T-cell (primary cell): ENCODE measurements around the gene RTN1. TPM values are rescaled to one million over a fixed set of nuclear protein-coding genes. Genes with fewer than 3 reads are reported as not detected.

Experiments
- ATAC-seq, 4 experiments: fragments of 200-7000 bp in 3 of 4; fragments of 150-1000 bp in 1 of 4; cut with Tn5 transposase; replicated peaks in 1 of 4; 1 replicate in 3 of 4; 2 replicates in 1 of 4; pipeline ENCODE4 v1.10.0; 2021; ENCODE audit warnings: moderate library complexity in 3 of 4, mild to moderate bottlenecking in 2 of 4, moderate number of reproducible peaks in 1 of 4
- CTCF ChIA-PET, 2 donors: fragments of 300-600 bp; sonication (Branson Sonifier 250); formaldehyde crosslinking; loops; one replicate each; lab custom pipeline; 2022; ENCODE audit warnings: antibody characterized with exemption in 2 of 2; lab: Charles Lee
- POLR2A ChIA-PET, 2 donors: fragments of 300-600 bp; sonication (Branson Sonifier 250); formaldehyde crosslinking; loops; one replicate each; lab custom pipeline; 2022; ENCODE audit warnings: antibody characterized with exemption in 2 of 2; lab: Charles Lee
- DNase-seq, 35 experiments: peaks; one replicate each; pipeline versions ENCODE4 v3.0.0 to v3.0.0-alpha.2; 2013 to 2023
- H3K27ac ChIP-seq: one replicate; pipeline ENCODE4 v1.5.1; 2013; ENCODE audit warnings: low read length
- H3K27me3 ChIP-seq, 2 experiments: replicated peaks in 1 of 2; 1 replicate in 1 of 2; 2 replicates in 1 of 2; pipeline versions ENCODE4 v1.6.1 to v1.7.0; 2013; ENCODE audit warnings: low read length in 1 of 2, mixed read lengths in 1 of 2; ENCODE audit not compliant: control insufficient read depth in 2 of 2, insufficient read depth in 2 of 2; ENCODE audit errors: extremely low read depth in 1 of 2
- H3K36me3 ChIP-seq, 2 donors: 1 replicate in 1 of 2; 2 replicates in 1 of 2; pipeline versions ENCODE4 v1.6.1 to v1.7.0; 2013; ENCODE audit warnings: low read length in 1 of 2; ENCODE audit not compliant: control insufficient read depth in 2 of 2, insufficient read depth in 1 of 2; ENCODE audit errors: extremely low read depth in 1 of 2
- H3K4me1 ChIP-seq, 2 experiments: 1 replicate in 1 of 2; 2 replicates in 1 of 2; pipeline versions ENCODE4 v1.6.1 to v1.7.0; 2013; ENCODE audit warnings: low read length in 2 of 2, mixed read lengths in 1 of 2; ENCODE audit not compliant: insufficient read depth in 2 of 2, control insufficient read depth in 1 of 2; ENCODE audit errors: extremely low read depth in 1 of 2
- H3K4me3 ChIP-seq, 2 donors: 1 replicate in 1 of 2; 2 replicates in 1 of 2; pipeline versions ENCODE4 v1.5.1 to v1.7.0; 2013; ENCODE audit warnings: mild to moderate bottlenecking in 2 of 2, low read length in 1 of 2, moderate library complexity in 1 of 2; ENCODE audit not compliant: control insufficient read depth in 1 of 2; ENCODE audit errors: extremely low read depth in 1 of 2
- H3K9me3 ChIP-seq: 2 replicates; pipeline ENCODE4 v1.7.0; 2013
- H3K27ac Mint-ChIP-seq, 2 donors: one replicate each; pipeline ENCODE4 v1.8.0; 2020 to 2021; ENCODE audit warnings: mild to moderate bottlenecking in 2 of 2, mixed read lengths in 2 of 2
- H3K27me3 Mint-ChIP-seq, 2 donors: one replicate each; pipeline ENCODE4 v1.8.0; 2021 to 2022; ENCODE audit warnings: mixed read lengths in 2 of 2
- H3K36me3 Mint-ChIP-seq: one replicate; pipeline ENCODE4 v1.8.0; 2021; ENCODE audit warnings: mixed read lengths
- H3K4me1 Mint-ChIP-seq, 3 donors: one replicate each; pipeline ENCODE4 v1.8.0; 2020 to 2022; ENCODE audit warnings: mixed read lengths in 3 of 3, mild to moderate bottlenecking in 1 of 3
- H3K4me3 Mint-ChIP-seq, 3 donors: one replicate each; pipeline ENCODE4 v1.8.0; 2020 to 2022; ENCODE audit warnings: mild to moderate bottlenecking in 3 of 3, mixed read lengths in 3 of 3, moderate library complexity in 3 of 3
- H3K9me3 Mint-ChIP-seq, 3 donors: one replicate each; pipeline ENCODE4 v1.8.0; 2020 to 2022; ENCODE audit warnings: mixed read lengths in 3 of 3
- WGBS: methylation state at CpG from one replicate; pipeline ENCODE4 v1.1.5; 2013; ENCODE audit warnings: missing lambda C conversion rate; ENCODE audit not compliant: insufficient coverage; 5-methylcytosine and 5-hydroxymethylcytosine counted together
- total RNA-seq, 35 experiments: library from RNA in 6 of 35; stranded (reverse) in 6 of 35; fragments of 120-200 nt in 1 of 35; gene quantifications; one replicate each; pipeline versions ENCODE4 v1.2.1 to v1.2.4 and lab custom pipeline; 2013 to 2026

Gene RTN1
- total RNA-seq, 5 donors from 2014 or later (not counting 1 experiment from before 2014, with no cell fraction given): 0.25 TPM; not detected in 4

DNA sequence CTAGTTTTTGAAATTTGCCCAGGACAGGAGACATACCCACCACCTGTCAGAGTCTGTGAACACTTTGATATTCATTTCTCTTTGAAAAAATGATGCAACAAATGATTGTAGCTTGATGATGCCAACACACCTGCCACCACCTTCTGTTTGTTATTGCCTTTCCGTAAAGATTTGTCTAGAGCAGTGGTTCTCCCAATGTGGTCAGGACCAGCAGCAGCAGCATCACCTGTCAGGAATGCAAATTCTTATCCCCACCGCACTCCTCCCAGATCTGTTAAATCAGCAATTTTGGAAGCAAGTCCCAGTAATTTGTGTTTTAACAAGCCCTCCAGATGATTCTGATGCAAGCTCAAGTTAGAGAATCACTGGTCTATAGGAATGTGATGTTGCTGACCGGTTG lies 303.9 kb downstream of the RTN1 start:
- ChIA-PET CTCF (interaction anchor here in 1 of 2 donors (1.1 to 1.4 kb wide), 2 partner anchors 10 to 11 kb away, joined by 3 to 5 read pairs; partner anchors contain the start of gene CCDC175), POLR2A (no interaction called here)
- Histone ChIP-seq H3K9me3 (no peaks in the 10 kb centered on the region), H3K4me3 (no peak overlapping the region), H3K27me3 (peaks cover 0 to 3% of the 10 kb centered on the region in 2 experiments), H3K36me3 (no peaks in the 10 kb centered on the region), H3K27ac (no peak overlapping the region), H3K4me1 (no peaks in the 10 kb centered on the region)
- no peak for DNase-seq
- Mint-ChIP-seq H3K4me3 (no peak overlapping the region), H3K27me3 (peaks cover 23 to 35% of the 10 kb centered on the region in 2 donors), H3K27ac (no peak overlapping the region), H3K9me3 (no peaks in the 10 kb centered on the region), H3K4me1 (no peaks in the 10 kb centered on the region), H3K36me3 (no peaks in the 10 kb centered on the region)
- ATAC-seq: no peak
- no CpG with 5 or more reads among the region's 3 CpGs for WGBS

DNA sequence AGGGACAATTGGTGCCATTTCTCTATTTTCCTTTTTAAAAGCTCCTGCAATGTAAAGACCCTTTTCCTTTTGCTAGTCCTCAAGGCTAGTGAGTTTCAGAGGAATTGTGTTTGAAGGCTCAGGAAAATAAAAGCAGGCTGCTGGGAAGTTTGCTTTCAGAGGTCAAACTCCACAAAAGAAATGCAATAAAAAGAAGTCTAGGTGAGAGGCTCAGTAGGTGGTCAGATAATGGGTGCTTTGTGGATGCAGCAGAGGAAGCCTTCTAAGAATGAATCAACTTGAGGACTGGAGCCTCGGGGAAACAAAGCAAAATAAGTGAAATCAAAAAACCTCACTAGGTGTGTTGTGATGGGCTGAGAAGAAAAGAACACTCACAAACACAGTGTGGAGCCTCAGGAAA lies 304.3 kb downstream of the RTN1 start:
- Mint-ChIP-seq H3K27ac (no peak overlapping the region), H3K36me3 (no peaks in the 10 kb centered on the region), H3K27me3 (peaks cover 23 to 30% of the 10 kb centered on the region in 2 donors), H3K4me1 (no peaks in the 10 kb centered on the region), H3K9me3 (no peaks in the 10 kb centered on the region), H3K4me3 (no peak overlapping the region)
- WGBS: no CpG with 5 or more reads among the region's 1 CpG
- Histone ChIP-seq H3K4me3 (no peak overlapping the region), H3K4me1 (no peaks in the 10 kb centered on the region), H3K27me3 (peaks cover 0 to 3% of the 10 kb centered on the region in 2 experiments), H3K9me3 (no peaks in the 10 kb centered on the region), H3K36me3 (no peaks in the 10 kb centered on the region), H3K27ac (no peak overlapping the region)
- ATAC-seq (no peak), DNase-seq (no peak)
- CTCF ChIA-PET: interaction anchor here in 1 of 2 donors (1.4 kb wide), 1 partner anchor 10 kb away, joined by 5 read pairs; the partner anchor contains the start of gene CCDC175
- POLR2A ChIA-PET: no interaction called here

DNA sequence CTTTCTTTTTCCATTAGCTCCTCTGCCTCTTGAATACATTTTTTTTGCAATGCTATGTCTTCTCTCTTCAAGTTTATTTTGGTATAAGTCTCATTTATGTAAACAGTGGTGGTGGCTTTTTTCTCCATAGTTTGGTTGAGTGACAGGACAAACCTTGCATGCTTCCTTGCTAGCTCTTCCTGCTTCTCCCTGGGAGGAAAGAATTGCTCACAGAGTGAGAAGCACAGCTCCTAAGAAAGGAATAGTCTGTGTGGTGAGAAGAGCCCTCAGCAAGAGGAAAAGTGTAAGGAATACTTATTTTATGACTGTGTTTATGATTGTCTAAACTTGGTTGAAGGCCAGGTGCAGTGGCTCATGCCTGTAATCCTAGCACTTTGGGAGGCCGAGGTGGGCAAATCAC lies 305.5 kb downstream of the RTN1 start:
- no peaks in the 10 kb centered on the region for H3K4me1 ChIP-seq
- Mint-ChIP-seq H3K27me3 (peaks cover 23 to 25% of the 10 kb centered on the region in 2 donors), H3K9me3 (no peaks in the 10 kb centered on the region), H3K4me1 (no peaks in the 10 kb centered on the region), H3K4me3 (no peak overlapping the region), H3K27ac (no peak overlapping the region), H3K36me3 (no peaks in the 10 kb centered on the region)
- H3K4me3 ChIP-seq: no peak overlapping the region
- H3K27ac ChIP-seq: no peak overlapping the region
- H3K36me3 ChIP-seq: no peaks in the 10 kb centered on the region
- 50% methylated on average over 1 of the region's 1 CpG for WGBS
- ChIA-PET CTCF (interaction anchor here in 1 of 2 donors (1.4 kb wide), 1 partner anchor 12 kb away, joined by 5 read pairs; the partner anchor contains the start of gene CCDC175), POLR2A (no interaction called here)
- H3K9me3 ChIP-seq: no peaks in the 10 kb centered on the region
- H3K27me3 ChIP-seq: peaks cover 0 to 3% of the 10 kb centered on the region in 2 experiments
- ATAC-seq (no peak), DNase-seq (no peak)

DNA sequence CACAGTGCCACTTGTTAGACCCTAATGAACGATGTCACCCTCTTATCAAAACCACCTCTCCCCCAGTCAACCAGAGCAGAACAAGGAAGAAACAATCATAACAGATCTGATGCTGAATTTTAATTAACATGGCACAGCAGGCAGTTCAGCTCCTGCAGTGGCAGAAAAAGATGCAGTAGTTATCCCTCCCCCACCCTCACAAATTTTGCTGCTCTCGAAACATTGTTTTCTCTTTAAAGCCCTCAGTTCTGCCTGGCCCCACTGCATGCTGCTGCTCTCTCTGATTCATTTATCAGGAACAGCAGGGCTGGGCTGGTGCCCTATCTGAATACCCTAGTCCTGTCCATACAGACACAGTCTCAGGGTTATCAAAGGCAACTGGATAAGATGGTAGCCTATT lies 306.2 kb downstream of the RTN1 start:
- DNase-seq (no peak), ATAC-seq (no peak)
- no peaks in the 10 kb centered on the region for H3K36me3 Mint-ChIP-seq
- peaks cover 23 to 25% of the 10 kb centered on the region in 2 donors for H3K27me3 Mint-ChIP-seq
- 42% methylated on average over 2 of the region's 2 CpGs for WGBS
- Histone ChIP-seq H3K4me1 (no peaks in the 10 kb centered on the region), H3K27me3 (peaks cover 0 to 3% of the 10 kb centered on the region in 2 experiments), H3K36me3 (no peaks in the 10 kb centered on the region), H3K9me3 (no peaks in the 10 kb centered on the region), H3K27ac (no peak overlapping the region), H3K4me3 (no peak overlapping the region)
- H3K27ac Mint-ChIP-seq: no peak overlapping the region
- no peak overlapping the region for H3K4me3 Mint-ChIP-seq
- ChIA-PET POLR2A (no interaction called here), CTCF (no interaction called here)
- H3K4me1 Mint-ChIP-seq: no peaks in the 10 kb centered on the region
- no peaks in the 10 kb centered on the region for H3K9me3 Mint-ChIP-seq

DNA sequence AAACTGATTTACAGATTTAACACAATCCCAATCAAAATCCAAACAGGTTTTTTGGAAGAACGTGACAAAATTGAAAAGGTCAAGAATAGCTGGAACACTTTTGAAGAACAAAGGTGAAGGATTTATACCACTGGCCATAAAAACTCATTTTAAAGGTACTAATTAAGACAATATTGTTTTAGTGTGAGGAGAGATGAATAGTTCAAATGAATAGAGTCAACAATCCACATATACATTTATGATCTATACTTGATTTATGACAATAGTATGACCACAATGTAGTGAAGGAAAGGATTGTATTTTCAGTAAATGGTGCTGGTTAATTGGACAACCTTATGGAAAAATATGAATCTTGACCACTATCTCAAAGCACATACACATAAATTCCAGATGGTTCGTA lies 323.3 kb downstream of the RTN1 start:
- no peaks in the 10 kb centered on the region for H3K4me1 ChIP-seq
- POLR2A ChIA-PET: no interaction called here
- H3K27me3 Mint-ChIP-seq: peaks cover 9 to 23% of the 10 kb centered on the region in 2 donors
- ATAC-seq (no peak), DNase-seq (no peak)
- no CpG with 5 or more reads among the region's 2 CpGs for WGBS
- H3K36me3 Mint-ChIP-seq: no peaks in the 10 kb centered on the region
- H3K4me3 ChIP-seq: no peak overlapping the region
- H3K4me3 Mint-ChIP-seq: no peak overlapping the region
- no peak overlapping the region for H3K27ac ChIP-seq
- H3K36me3 ChIP-seq: no peaks in the 10 kb centered on the region
- no peaks in the 10 kb centered on the region for H3K4me1 Mint-ChIP-seq
- peaks cover 0 to 3% (median 0%) of the 10 kb centered on the region in 3 donors for H3K9me3 Mint-ChIP-seq
- no peak overlapping the region for H3K27ac Mint-ChIP-seq
- no peaks in the 10 kb centered on the region for H3K9me3 ChIP-seq
- H3K27me3 ChIP-seq: peaks cover 0 to 10% of the 10 kb centered on the region in 2 experiments
- CTCF ChIA-PET: no interaction called here

Other genes with a start within 250 kb of the RTN1 start
- gene LRRC9, start 49.4 kb upstream of the RTN1 start, total RNA-seq: not detected
- gene PCNX4, start 221.1 kb upstream of the RTN1 start, total RNA-seq: 10 to 100 TPM; 36.4 to 50.4 (median 47.4) TPM